HAP-1 (cell line): ENCODE data around the gene COG7.
"Not testable (repeated sequence)": the region's sequence is repeated elsewhere in the genome, so short reads cannot be mapped to it uniquely, and the experiment has no call there.

Source experiments
- DNase-seq, 2 experiments: peaks; one replicate each; pipeline ENCODE4 v3.0.0-alpha.2; 2016 to 2020; ENCODE audit warnings: low spot score in 2 of 2
- H3K27me3 ChIP-seq: fragments of 250-450 bp; sonication (Bioruptor Pico); 2 replicates; pipeline ENCODE4 v1.5.1; 2020; ENCODE audit warnings: low read depth, mild to moderate bottlenecking, moderate library complexity
- H3K36me3 ChIP-seq: fragments of 250-450 bp; sonication (Bioruptor Pico); replicated peaks from 2 replicates; pipeline ENCODE4 v1.5.1; 2020; ENCODE audit warnings: mild to moderate bottlenecking
- H3K4me1 ChIP-seq: fragments of 250-450 bp; sonication (Bioruptor Pico); 2 replicates; pipeline ENCODE4 v1.5.1; 2020; ENCODE audit warnings: mild to moderate bottlenecking
- H3K4me3 ChIP-seq: fragments of 250-450 bp; sonication (Bioruptor Pico); 2 replicates; pipeline ENCODE4 v1.5.1; 2020; ENCODE audit warnings: mild to moderate bottlenecking, moderate library complexity
- H3K9me3 ChIP-seq: fragments of 250-450 bp; sonication (Bioruptor Pico); 2 replicates; pipeline ENCODE4 v1.5.1; 2020; ENCODE audit warnings: mild to moderate bottlenecking, moderate library complexity
- in situ Hi-C: fragments of 300-500 bp; cut with MboI; formaldehyde crosslinking; loops from 3 replicates; pipeline ENCODE4 v1.14.3; 2020; ENCODE audit warnings: low sequenced_read_pairs, inconsistent platforms, mixed read lengths

The COG7 gene

DNA sequence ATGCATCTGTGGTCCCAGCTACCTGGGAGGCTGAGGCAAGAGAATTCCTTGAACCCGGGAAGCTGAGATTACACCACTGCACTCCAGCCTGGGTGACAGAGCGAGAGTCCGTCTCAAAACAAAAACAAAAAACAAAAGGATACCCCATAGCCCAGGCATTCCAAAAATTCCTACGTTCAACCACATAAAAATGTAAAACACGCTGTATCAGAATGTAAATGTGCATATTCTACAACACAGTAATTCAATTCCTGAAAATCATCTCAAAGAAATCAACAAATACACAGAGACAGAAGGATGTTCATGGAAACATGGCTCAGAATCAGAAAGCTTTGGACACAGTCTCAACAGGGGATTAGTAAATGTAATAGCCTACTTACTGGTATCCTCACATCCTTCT, 33.0 kb downstream of the COG7 start:
- DNase-seq, result no peak
- peaks cover 14% of the 10 kb centered on the region for H3K4me1 ChIP-seq
- H3K27me3 ChIP-seq, result no peaks in the 10 kb centered on the region
- in situ Hi-C loops, result no loop called here
- H3K9me3 ChIP-seq, result no peaks in the 10 kb centered on the region
- no peaks in the 10 kb centered on the region; the same call in 1 of the 2 replicates for H3K36me3 ChIP-seq
- H3K4me3 ChIP-seq, result no peak overlapping the region

- H3K36me3 ChIP-seq, result no peaks in the 10 kb centered on the region; the same call in none of the 2 replicates
- no peaks in the 10 kb centered on the region for H3K9me3 ChIP-seq
- in situ Hi-C loops, result no loop called here
- no peaks in the 10 kb centered on the region for H3K27me3 ChIP-seq
- DNase-seq, result no peak
- peaks cover 10% of the 10 kb centered on the region for H3K4me1 ChIP-seq
- H3K4me3 ChIP-seq, result no peak overlapping the region
Measured at GRCh38 chr16:23416816-23417215, 36.2 kb downstream of the COG7 start.

GRCh38 chr16:23414731-23415130, 38.3 kb downstream of the COG7 start:
- H3K9me3 ChIP-seq, result no peaks in the 10 kb centered on the region
- no peak for DNase-seq
- in situ Hi-C loops, result no loop called here
- H3K4me3 ChIP-seq, result no peak overlapping the region
- H3K4me1 ChIP-seq, result peaks cover under 1% of the 10 kb centered on the region; the same call in 1 of the 2 replicates
- H3K36me3 ChIP-seq, result no peaks in the 10 kb centered on the region; the same call in none of the 2 replicates
- no peaks in the 10 kb centered on the region for H3K27me3 ChIP-seq

DNA sequence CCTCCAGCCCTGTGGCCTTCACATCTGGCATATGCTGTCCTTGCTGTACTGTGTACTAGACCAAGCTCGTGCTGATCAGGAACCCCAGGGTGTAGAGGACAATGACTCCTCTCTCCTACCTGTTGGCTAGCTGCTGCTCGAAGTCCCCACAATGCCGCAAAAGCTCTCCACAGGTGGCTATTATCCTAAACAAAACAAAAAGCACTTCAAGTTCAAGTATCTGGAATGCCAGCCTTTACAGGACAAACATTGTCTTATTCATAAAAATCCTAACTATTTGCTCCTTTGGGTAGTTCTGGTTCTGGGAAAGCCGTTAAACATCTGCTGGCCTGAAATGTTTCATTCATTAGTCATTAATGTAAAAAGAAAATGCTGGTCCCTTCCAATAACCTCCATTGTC, 42.8 kb downstream of the COG7 start:
- H3K36me3 ChIP-seq, result peaks cover 4% of the 10 kb centered on the region
- in situ Hi-C loops, result no loop called here
- no peak for DNase-seq
- H3K4me3 ChIP-seq, result no peak overlapping the region
- H3K9me3 ChIP-seq, result no peaks in the 10 kb centered on the region
- no peaks in the 10 kb centered on the region for H3K27me3 ChIP-seq
- no peaks in the 10 kb centered on the region for H3K4me1 ChIP-seq

GRCh38 chr16:23409522-23409921, 43.5 kb downstream of the COG7 start:
- Histone ChIP-seq H3K4me1 (no peaks in the 10 kb centered on the region), H3K36me3 (peaks cover 4% of the 10 kb centered on the region), H3K4me3 (no peak overlapping the region), H3K9me3 (no peaks in the 10 kb centered on the region), H3K27me3 (no peaks in the 10 kb centered on the region)
- in situ Hi-C loops, result no loop called here
- no peak for DNase-seq

- Histone ChIP-seq H3K4me1 (no peaks in the 10 kb centered on the region), H3K9me3 (no peaks in the 10 kb centered on the region), H3K4me3 (no peak overlapping the region), H3K27me3 (no peaks in the 10 kb centered on the region), H3K36me3 (peaks cover 9% of the 10 kb centered on the region)
- in situ Hi-C loops, result no loop called here
- DNase-seq, result no peak
Measured at GRCh38 chr16:23408823-23409298, 44.1 kb downstream of the COG7 start.

DNA sequence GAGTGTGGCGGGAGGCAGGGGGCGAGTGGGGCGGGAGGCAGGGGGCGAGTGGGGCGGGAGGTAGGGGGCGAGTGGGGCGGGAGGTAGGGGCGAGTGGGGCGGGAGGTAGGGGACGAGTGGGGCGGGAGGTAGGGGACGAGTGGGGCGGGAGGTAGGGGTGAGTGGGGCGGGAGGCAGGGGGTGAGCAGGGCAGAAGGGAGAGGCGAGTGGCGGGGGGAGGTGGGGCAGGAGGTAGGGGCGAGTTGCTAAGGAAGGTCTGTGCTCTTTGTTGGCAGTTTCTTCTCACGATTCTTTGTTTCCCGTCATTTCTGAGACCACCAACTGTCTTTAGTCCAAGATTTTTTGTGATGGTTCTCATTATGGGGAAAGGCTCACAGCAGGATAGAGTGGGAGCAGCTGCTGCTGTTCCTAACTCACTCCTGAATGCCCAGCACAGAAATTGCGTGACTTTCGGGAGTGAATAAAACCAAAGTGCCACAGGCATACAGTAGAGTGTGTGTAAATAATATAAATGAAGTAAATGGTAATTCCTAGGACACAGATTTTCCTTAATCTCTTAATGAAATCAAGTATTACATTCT, 44.7 kb downstream of the COG7 start:
- no peaks in the 10 kb centered on the region for H3K27me3 ChIP-seq
- H3K9me3 ChIP-seq, result no peaks in the 10 kb centered on the region
- no peak overlapping the region for H3K4me3 ChIP-seq
- peaks cover 13% of the 10 kb centered on the region for H3K36me3 ChIP-seq
- DNase-seq, result no peak
- in situ Hi-C loops, result no loop called here
- no peaks in the 10 kb centered on the region for H3K4me1 ChIP-seq

DNA sequence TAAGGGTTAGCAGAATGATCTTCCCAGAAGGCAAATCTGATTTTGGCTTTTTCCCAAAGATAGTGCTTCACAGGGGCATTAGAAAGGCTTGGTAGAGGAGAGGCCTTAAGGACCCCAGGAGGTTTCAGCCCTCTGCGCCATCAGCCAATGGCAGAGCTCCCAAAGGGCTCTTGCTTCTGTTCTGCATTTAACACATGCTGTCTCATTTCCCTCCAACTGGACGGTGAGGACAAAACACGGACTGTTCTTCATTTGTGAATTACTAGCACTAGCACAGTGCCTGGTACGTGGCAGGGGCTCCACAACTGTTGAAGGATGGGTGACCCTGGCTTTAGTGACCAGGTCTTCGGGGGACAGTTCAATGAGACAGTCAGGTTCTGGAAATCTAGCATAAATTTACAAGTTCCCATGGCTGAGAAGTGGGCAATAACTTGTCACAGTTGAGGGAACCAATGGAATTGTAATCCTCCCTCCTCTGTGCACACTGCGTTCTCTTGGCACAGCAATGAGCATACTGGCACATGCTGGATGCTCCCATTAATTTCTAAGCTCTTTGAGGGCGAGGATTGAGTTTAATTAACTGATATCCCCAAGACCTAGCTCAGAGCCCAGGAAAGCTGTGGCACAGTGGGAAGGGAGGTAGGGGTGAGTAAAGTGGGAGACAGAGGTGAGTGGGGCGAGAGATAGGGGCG, 45.4 kb downstream of the COG7 start:
- H3K4me1 ChIP-seq, result no peaks in the 10 kb centered on the region
- DNase-seq, result no peak
- no peaks in the 10 kb centered on the region for H3K27me3 ChIP-seq
- no peaks in the 10 kb centered on the region for H3K9me3 ChIP-seq
- in situ Hi-C loops, result no loop called here
- H3K4me3 ChIP-seq, result no peak overlapping the region
- H3K36me3 ChIP-seq, result peaks cover 17% of the 10 kb centered on the region

DNA sequence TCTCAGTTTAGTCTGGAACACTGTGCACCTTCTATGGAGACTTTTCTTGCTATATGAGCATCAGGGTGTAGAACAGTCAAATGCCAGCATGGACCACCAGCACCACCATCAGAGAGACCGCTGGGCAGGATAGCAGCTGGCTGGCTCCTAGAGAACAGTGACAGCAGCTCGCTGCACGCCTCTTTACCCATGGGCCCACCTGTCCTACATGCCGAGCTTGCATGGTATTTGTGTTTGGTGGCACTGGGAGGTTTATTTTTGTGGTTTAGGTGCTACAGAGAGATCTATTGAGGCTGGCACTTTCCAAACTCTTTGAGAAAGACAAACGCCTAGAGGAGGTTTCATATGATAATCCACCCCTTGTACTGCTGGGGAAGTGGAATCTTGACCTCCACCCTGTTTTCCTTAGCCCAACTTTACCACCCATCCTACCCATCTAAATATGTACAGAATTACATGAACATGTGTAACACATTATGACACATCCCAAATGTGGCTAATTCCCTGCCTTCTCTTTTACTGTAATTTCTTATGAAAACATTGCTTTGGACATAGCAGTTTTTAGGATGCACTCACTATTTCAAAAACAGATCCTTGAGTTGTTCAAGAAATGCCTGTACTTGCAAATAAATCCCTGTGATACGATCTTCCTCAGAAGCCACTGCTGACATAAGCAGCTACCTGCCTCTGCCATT, 46.3 kb downstream of the COG7 start:
- Histone ChIP-seq H3K9me3 (no peaks in the 10 kb centered on the region), H3K4me1 (no peaks in the 10 kb centered on the region), H3K4me3 (no peak overlapping the region), H3K36me3 (peaks cover 17% of the 10 kb centered on the region), H3K27me3 (no peaks in the 10 kb centered on the region)
- in situ Hi-C loops, result no loop called here
- no peak for DNase-seq

GRCh38 chr16:23406024-23406423, 47.0 kb downstream of the COG7 start:
- no peaks in the 10 kb centered on the region for H3K27me3 ChIP-seq
- no peaks in the 10 kb centered on the region for H3K4me1 ChIP-seq
- no peaks in the 10 kb centered on the region for H3K9me3 ChIP-seq
- peaks cover 17% of the 10 kb centered on the region for H3K36me3 ChIP-seq
- H3K4me3 ChIP-seq, result no peak overlapping the region
- no peak for DNase-seq
- in situ Hi-C loops, result no loop called here

- Histone ChIP-seq H3K4me3 (no peak overlapping the region), H3K27me3 (no peaks in the 10 kb centered on the region), H3K36me3 (peaks cover 23% of the 10 kb centered on the region), H3K9me3 (no peaks in the 10 kb centered on the region), H3K4me1 (peaks cover 6% of the 10 kb centered on the region; the same call in 1 of the 2 replicates)
- in situ Hi-C loops, result no loop called here
- DNase-seq, result no peak
Measured at GRCh38 chr16:23403547-23403946, 49.4 kb downstream of the COG7 start.

DNA sequence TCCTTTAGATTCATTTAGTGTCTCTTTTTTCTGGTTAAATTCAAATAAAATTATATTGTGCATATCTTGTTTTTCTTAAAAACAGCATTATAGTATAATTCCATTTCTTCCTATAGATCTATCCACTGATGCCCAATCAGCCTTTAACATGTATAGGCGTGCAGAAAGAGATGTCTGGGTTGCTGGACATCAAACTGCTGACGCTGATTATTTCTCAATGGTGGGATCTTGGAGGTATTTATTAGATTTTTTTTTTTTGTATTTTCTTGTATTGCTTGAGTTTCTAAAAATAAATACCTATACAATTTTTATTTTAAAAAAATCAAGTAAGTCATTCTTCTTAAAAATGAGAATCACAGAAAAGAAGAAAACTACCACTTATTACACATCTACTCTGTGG, 50.9 kb downstream of the COG7 start:
- in situ Hi-C loops, result no loop called here
- Histone ChIP-seq H3K4me1 (peaks cover 6% of the 10 kb centered on the region; the same call in 1 of the 2 replicates), H3K36me3 (peaks cover 23% of the 10 kb centered on the region), H3K4me3 (no peak overlapping the region), H3K9me3 (no peaks in the 10 kb centered on the region), H3K27me3 (no peaks in the 10 kb centered on the region)
- no peak for DNase-seq

- Histone ChIP-seq H3K4me3 (no peak overlapping the region), H3K4me1 (peaks cover 6% of the 10 kb centered on the region; the same call in 1 of the 2 replicates), H3K27me3 (no peaks in the 10 kb centered on the region), H3K9me3 (no peaks in the 10 kb centered on the region), H3K36me3 (peaks cover 23% of the 10 kb centered on the region)
- in situ Hi-C loops, result no loop called here
- no peak for DNase-seq
Measured at GRCh38 chr16:23401139-23401538, 51.9 kb downstream of the COG7 start.

DNA sequence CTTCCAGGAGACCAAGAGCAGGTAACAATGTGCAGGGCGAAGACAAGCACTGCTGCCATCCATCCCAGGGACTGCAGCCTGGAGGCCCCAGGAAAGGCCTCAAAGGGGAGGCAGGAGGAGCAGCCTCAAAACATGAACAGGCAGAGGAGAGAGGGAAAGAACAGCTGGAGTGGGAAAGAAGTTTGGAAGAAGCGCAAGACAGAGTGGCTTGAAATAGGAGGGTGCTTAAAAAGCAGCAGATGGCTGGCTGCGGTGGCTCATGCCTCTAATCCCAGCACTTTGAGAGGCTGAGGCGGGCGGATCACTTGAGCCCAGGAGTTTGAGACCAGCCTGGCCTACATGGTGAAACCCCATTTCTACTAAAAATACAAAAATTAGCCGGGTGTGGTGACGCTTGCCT, 52.5 kb downstream of the COG7 start:
- peaks cover 19% of the 10 kb centered on the region for H3K36me3 ChIP-seq
- DNase-seq, in situ Hi-C loops, H3K9me3 ChIP-seq, H3K4me1 ChIP-seq, H3K4me3 ChIP-seq, H3K27me3 ChIP-seq: not testable (repeated sequence)
